HG03565 (cell line): ENCODE measurements around the gene PIANP.

Experiments used
- ATAC-seq: cut with Tn5 transposase; IDR thresholded peaks from one replicate; pipeline ENCODE4 v1.9.1; 2021; ENCODE audit warnings: mild to moderate bottlenecking, moderate library complexity; ENCODE audit not compliant: unreplicated experiment

The PIANP gene

DNA sequence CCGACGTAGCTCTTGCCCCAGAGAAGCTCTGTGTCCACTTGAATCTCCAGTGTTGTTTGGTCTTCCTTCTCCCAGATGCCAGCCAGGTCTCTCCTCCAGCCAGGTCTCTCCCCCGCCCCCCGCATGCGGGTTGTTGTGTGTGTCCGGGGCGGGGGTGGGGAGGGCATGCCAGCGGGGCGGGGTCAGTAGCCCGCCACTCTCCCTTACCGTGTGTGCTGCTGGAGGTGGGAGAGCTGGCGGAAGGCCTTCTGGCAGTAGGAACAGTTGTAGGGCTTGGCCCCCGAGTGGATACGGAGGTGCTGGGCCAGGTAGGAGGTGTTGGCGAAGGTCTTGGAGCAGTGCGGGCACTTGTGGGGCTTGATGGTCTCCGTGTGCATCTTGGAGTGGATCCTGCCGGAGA, 28.5 kb downstream of the PIANP start:
- ATAC-seq: no peak

GRCh38 chr12:6667559-6668210, 32.9 kb downstream of the PIANP start:
- ATAC-seq: no peak

GRCh38 chr12:6666211-6666610, 34.4 kb downstream of the PIANP start:
- no peak for ATAC-seq

GRCh38 chr12:6664902-6665301, 35.7 kb downstream of the PIANP start:
- no peak for ATAC-seq

- ATAC-seq: peak; percentile 84
Observed at GRCh38 chr12:6662906-6663742, 37.5 kb downstream of the PIANP start, which contains the start of gene ING4. Gene ING4 (minus strand): TSS chr12:6663119. CDS start chr12:6663101, 18 bp downstream.

DNA sequence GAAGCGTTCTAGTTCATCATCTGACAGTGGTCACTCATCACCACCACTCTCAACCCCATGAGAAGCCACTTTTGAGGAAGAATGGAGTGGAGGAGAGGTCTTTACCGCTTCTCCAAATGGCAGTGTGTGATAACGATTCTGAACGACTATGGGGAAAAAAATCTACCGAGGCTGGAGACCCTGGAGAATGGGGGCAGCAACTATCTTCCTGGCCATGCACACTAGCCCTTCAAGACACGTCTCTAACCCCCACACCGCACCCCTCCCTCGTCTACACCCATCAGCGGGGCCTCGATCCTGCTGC, 38.1 kb downstream of the PIANP start:
- ATAC-seq: peak; percentile 12

- ATAC-seq: no peak
Observed at GRCh38 chr12:6653987-6654386, 46.6 kb downstream of the PIANP start.

- no peak for ATAC-seq
Observed at GRCh38 chr12:6653342-6653741, 47.3 kb downstream of the PIANP start.

DNA sequence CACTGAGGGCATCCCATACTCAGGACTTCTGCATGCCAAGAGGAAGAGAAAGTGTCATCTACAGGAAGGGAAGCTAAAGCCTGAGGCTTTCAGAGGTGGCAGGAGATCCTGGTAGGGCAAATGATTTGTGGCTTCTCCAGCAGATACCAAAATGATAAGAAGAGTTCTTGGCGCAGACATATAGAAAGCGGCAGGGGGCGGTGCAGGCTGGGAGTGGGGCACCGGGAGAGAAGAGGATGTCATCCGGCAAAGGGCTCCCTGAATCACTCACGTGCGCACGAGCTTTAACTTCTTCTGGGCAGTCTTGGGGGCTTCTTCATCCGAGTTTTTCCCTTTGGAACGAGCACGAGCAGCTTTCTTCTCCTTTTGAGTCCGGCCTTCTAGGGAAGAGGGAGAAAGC, 48.2 kb downstream of the PIANP start:
- no peak for ATAC-seq

DNA sequence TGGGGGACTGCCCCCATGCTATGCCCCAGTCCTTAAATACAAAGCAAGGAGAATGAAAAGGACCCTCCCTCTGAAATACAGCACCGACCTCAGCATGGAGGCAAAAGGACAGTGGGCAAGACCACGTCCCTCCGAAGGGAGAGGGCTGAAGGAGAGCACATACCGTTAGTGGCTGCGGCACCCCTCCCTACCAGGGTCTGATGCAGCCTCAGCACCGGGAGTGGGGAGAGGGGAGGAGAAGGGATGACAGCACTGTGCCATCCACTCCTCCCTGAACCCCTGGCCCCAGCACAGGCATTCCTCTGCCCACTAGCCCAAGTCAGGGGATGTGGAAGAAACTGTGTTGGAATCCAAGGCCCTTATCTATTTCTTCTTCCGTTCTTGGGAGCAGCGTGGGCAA, 49.8 kb downstream of the PIANP start:
- no peak for ATAC-seq

DNA sequence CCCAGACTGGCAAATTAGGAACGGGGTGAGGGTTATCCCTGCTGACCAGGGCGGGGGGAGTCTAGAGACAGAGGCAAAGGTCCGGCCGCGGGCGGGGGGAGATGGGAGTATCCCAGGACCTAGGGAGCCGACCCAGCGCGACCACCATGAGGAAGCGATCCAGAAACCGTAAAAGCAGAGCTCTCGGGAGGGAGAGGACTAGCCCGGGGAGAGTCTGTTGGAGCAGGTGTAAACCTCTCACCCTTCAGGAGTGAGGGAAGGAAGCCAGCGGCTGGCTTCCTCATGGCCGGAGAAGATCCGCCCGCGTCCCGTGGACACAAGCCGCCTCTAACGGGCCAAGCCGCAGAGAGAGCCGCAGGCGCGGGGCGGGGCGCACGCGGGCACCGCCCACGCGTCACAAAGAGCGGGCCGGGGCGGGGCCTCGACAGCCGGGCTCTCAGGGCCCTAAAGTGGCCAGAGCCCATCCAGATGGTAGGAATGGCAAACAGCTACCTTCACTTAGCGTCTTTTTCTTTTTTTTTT, 53.5 kb downstream of the PIANP start, which contains the start of gene ACRBP:
Gene ACRBP, minus strand, starts transcription at position 350 of the 522 bp plus-strand sequence. Its CDS starts 66 bp downstream, at position 284.
- ATAC-seq: no peak

- ATAC-seq: no peak
Observed at GRCh38 chr12:6646276-6647082, 54.1 kb downstream of the PIANP start.

DNA sequence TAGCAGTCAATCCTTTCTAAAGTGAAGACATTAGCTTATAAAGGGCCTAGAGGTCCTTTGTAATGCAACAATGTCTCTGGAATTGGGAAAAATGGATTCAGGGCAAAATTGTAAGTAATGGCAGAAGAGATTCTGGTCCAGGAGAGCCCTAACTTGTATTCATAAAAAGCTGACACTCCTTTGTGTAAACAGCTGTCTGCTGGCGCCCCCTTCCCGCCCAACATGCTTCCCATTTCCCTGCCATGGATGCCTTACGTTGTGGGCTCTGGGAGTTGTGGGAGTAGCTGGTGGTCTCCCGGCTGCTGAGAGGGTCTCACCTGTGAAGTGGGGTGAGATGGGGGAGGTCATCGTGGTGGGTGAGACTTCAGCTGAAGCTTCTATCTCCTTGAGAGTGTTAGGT, 55.7 kb downstream of the PIANP start:
- ATAC-seq: no peak

DNA sequence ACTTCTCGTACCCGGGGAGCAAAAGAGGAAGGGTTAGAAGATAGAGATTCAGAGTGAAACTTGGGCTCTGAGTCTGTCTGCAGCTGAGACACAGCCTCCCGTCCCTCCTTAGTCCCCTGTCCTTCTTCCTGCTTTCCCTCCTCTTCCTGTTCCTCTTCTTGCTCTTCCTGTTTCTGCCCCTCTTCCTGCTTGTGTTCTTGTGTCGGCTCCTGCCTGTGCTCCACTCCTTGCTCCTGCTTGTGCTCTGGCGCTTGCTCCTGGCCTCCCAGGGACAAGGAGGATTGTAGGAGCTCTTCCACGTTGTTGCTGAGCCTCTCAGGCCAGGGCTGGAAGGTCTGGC, 56.4 kb downstream of the PIANP start:
- ATAC-seq: no peak
